HG02981 (cell line): ENCODE data around the gene ODF2.

Experiments used
- ATAC-seq: cut with Tn5 transposase; IDR thresholded peaks from one replicate; pipeline ENCODE4 v1.9.1; 2021; ENCODE audit warnings: mild to moderate bottlenecking, moderate library complexity; ENCODE audit not compliant: unreplicated experiment

ODF2 gene

GRCh38 chr9:128526720-128527119, 70.9 kb downstream of the ODF2 start:
- no peak for ATAC-seq

- no peak for ATAC-seq
Measured at GRCh38 chr9:128528445-128529160, 72.8 kb downstream of the ODF2 start.

GRCh38 chr9:128529191-128529590, 73.4 kb downstream of the ODF2 start:
- ATAC-seq: no peak

- no peak for ATAC-seq
Measured at GRCh38 chr9:128532581-128532980, 76.8 kb downstream of the ODF2 start.

- ATAC-seq: no peak
Measured at GRCh38 chr9:128540634-128541360, 85.0 kb downstream of the ODF2 start.

- no peak for ATAC-seq
Measured at GRCh38 chr9:128546504-128546903, 90.7 kb downstream of the ODF2 start.

GRCh38 chr9:128548876-128549275, 93.1 kb downstream of the ODF2 start:
- no peak for ATAC-seq

GRCh38 chr9:128550226-128550625, 94.4 kb downstream of the ODF2 start:
- no peak for ATAC-seq
